Measurements from ENCODE around the gene PCDHA6.
"Not testable (repeated sequence)": the region's sequence is repeated elsewhere in the genome, so short reads cannot be mapped to it uniquely, and the experiment has no call there.

DNA sequence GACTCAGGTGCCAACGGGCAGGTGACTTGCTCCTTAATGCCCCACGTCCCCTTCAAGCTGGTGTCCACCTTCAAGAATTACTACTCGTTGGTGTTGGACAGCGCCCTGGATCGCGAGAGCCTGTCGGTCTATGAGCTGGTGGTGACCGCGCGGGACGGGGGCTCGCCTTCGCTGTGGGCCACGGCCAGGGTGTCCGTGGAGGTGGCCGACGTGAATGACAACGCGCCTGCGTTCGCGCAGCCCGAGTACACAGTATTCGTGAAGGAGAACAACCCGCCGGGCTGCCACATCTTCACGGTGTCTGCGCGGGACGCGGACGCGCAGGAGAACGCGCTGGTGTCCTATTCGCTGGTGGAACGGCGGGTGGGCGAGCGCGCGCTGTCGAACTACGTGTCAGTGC is 40.3 kb upstream of the PCDHA6 start:
- TF ChIP-seq CTCF (IDR thresholded peaks at IDR 0.05); JUND (IDR thresholded peaks at IDR 0.05); TAF1 (IDR thresholded peaks at IDR 0.05; ENCODE audit: borderline replicate concordance, low read depth, low read length); MXI1 (IDR thresholded peaks at IDR 0.05; ENCODE audit: low read depth, low read length); REST (IDR thresholded peaks at IDR 0.05; ENCODE audit: low read depth, low read length); EP300 (IDR thresholded peaks at IDR 0.05; ENCODE audit: borderline replicate concordance in 1 of 2, low read depth in 1 of 2, low read length in 1 of 2); TEAD4 (IDR thresholded peaks at IDR 0.05; ENCODE audit: borderline replicate concordance, insufficient read depth); MAX (IDR thresholded peaks at IDR 0.05; ENCODE audit: low read depth); SMC3 (IDR thresholded peaks at IDR 0.05; ENCODE audit: low read depth, low read length); POLR2AphosphoS5 (IDR thresholded peaks at IDR 0.05; ENCODE audit: low read depth, low read length); RAD21 (IDR thresholded peaks at IDR 0.05; ENCODE audit: low read length): not testable (repeated sequence)
- TF ChIP-seq, protein P1, sequence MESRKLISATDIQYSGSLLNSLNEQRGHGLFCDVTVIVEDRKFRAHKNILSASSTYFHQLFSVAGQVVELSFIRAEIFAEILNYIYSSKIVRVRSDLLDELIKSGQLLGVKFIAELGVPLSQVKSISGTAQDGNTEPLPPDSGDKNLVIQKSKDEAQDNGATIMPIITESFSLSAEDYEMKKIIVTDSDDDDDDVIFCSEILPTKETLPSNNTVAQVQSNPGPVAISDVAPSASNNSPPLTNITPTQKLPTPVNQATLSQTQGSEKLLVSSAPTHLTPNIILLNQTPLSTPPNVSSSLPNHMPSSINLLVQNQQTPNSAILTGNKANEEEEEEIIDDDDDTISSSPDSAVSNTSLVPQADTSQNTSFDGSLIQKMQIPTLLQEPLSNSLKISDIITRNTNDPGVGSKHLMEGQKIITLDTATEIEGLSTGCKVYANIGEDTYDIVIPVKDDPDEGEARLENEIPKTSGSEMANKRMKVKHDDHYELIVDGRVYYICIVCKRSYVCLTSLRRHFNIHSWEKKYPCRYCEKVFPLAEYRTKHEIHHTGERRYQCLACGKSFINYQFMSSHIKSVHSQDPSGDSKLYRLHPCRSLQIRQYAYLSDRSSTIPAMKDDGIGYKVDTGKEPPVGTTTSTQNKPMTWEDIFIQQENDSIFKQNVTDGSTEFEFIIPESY (IDR thresholded peaks at IDR 0.05; ENCODE audit: borderline replicate concordance, low read depth) = not testable (repeated sequence)
